ENCODE results near the gene POGLUT3.

DNA sequence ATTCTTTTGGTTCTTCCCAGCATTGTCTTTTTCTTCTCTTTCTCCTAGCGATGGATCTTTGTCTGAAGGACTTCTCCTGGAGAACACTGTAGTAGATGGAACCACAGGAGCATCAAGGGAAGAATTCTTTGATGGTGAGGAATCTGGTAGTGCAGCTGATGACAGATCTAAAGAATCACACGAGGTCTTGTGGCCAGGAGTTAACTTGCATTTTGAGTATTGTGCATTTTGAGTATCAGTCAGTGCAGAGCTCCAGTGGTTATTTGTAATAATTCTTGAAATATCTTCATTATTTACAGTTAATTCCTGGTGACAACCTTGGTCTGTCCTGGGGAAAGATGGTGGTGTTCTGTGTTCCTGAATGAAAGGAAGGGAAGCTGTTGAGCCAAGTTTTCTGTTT lies 14.5 kb upstream of the POGLUT3 start:
- TF ChIP-seq, protein P1, sequence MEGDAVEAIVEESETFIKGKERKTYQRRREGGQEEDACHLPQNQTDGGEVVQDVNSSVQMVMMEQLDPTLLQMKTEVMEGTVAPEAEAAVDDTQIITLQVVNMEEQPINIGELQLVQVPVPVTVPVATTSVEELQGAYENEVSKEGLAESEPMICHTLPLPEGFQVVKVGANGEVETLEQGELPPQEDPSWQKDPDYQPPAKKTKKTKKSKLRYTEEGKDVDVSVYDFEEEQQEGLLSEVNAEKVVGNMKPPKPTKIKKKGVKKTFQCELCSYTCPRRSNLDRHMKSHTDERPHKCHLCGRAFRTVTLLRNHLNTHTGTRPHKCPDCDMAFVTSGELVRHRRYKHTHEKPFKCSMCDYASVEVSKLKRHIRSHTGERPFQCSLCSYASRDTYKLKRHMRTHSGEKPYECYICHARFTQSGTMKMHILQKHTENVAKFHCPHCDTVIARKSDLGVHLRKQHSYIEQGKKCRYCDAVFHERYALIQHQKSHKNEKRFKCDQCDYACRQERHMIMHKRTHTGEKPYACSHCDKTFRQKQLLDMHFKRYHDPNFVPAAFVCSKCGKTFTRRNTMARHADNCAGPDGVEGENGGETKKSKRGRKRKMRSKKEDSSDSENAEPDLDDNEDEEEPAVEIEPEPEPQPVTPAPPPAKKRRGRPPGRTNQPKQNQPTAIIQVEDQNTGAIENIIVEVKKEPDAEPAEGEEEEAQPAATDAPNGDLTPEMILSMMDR (IDR thresholded peaks at IDR 0.05): no peak
- TF ChIP-seq POLR2AphosphoS5 (IDR thresholded peaks at IDR 0.05; ENCODE audit: low read depth, low read length): no peak
- TF ChIP-seq SIN3A (IDR thresholded peaks at IDR 0.05; ENCODE audit: borderline replicate concordance, insufficient read depth, low read depth, low read length): no peak
- no peak for TF ChIP-seq TCF7L2 (IDR thresholded peaks at IDR 0.05; ENCODE audit: low read depth, low read length)
